Tibial nerve (tissue), 3 donors: ENCODE measurements around the gene CDV3.

ENCODE experiments used
- POLR2A ChIP-seq, 2 donors: fragments of 450-650 bp; IDR thresholded peaks; one replicate each; pipeline ENCODE4 v1.6.1; 2017; ENCODE audit warnings: antibody characterized with exemption in 2 of 2, mild to moderate bottlenecking in 2 of 2, moderate library complexity in 2 of 2
- TF ChIP-seq, protein P1 (sequence below), 5 experiments: fragments of 200-600 bp in 3 of 5; fragments of 450-650 bp in 2 of 5; sonication (generic) in 3 of 5; IDR thresholded peaks; one replicate each; pipeline ENCODE4 v1.5.1; 2016 to 2019; ENCODE audit warnings: antibody characterized with exemption in 5 of 5, mild to moderate bottlenecking in 3 of 5, moderate library complexity in 2 of 5

DNA sequence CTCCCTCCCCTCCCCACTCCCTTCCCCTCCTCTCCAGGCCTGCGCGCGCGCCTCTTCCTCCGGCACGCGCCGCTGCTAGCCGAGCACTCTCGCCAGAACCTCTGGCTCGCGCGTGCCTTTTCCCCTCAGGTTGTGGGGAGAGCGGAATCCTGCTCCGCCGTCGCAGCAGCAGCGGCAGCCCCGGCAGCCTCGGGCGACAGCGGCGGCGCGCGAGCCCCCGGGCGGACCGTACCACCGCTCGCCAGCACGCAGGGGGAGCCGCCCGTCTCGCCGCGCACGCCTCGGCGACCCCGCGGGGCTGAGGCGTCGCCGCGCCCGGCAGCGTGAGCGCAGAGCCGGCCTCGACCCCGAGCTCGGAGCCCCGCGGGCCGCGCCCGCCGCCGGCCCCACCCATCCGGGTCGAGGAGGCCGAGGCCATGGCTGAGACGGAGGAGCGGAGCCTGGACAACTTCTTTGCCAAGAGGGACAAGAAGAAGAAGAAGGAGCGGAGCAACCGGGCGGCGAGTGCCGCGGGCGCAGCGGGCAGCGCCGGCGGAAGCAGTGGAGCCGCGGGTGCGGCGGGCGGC, at the start of gene CDV3:
- peak; percentile 83 to 91 for TF ChIP-seq POLR2A (IDR thresholded peaks at IDR 0.05)
- TF ChIP-seq, protein P1, sequence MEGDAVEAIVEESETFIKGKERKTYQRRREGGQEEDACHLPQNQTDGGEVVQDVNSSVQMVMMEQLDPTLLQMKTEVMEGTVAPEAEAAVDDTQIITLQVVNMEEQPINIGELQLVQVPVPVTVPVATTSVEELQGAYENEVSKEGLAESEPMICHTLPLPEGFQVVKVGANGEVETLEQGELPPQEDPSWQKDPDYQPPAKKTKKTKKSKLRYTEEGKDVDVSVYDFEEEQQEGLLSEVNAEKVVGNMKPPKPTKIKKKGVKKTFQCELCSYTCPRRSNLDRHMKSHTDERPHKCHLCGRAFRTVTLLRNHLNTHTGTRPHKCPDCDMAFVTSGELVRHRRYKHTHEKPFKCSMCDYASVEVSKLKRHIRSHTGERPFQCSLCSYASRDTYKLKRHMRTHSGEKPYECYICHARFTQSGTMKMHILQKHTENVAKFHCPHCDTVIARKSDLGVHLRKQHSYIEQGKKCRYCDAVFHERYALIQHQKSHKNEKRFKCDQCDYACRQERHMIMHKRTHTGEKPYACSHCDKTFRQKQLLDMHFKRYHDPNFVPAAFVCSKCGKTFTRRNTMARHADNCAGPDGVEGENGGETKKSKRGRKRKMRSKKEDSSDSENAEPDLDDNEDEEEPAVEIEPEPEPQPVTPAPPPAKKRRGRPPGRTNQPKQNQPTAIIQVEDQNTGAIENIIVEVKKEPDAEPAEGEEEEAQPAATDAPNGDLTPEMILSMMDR (IDR thresholded peaks at IDR 0.05), result no peak
